ENCODE data around the gene NDUFA8. TPM values are rescaled to one million over a fixed set of nuclear protein-coding genes. Genes with fewer than 3 reads are reported as not detected.

NDUFA8 gene
- total and polyA plus RNA-seq, 2 experiments from 2014 or later = 36.6 to 144 TPM

DNA sequence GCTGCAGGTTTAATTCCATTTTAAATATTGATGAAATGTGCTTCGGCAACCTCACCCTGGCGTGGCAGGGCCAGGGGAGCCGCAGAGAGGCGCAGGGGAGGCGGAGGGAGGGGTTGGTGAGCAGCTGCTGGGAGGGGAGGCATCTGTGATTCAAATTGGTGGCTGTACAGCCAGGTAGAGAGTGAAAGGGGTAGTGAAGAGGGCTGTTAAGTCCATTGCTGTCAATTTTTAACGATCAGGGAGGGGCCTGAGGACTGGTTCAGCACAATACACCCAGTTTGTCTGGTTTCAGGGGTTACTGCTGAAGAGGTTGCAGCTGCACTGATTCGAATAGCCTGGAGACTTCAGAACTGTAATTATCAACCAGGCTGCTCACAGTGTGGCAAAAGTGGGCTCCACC is 37.8 kb upstream of the NDUFA8 start:
- Histone ChIP-seq H3K4me3 (no peak overlapping the region), H3K79me2 (replicated peaks; ENCODE audit: insufficient read depth) (no peaks in the 10 kb centered on the region), H3K36me3 (ENCODE audit: insufficient read depth) (no peaks in the 10 kb centered on the region), H3K27ac (ENCODE audit: low read depth) (no peak overlapping the region), H3K4me2 (no peak overlapping the region), H4K20me1 (replicated peaks; ENCODE audit: insufficient read depth) (no peaks in the 10 kb centered on the region), H2AFZ (no peak overlapping the region), H3K9me2 (ENCODE audit: insufficient read depth) (no peaks in the 10 kb centered on the region), H3F3A (replicated peaks; ENCODE audit: low read depth) (no peaks in the 10 kb centered on the region), H3K4me1 (ENCODE audit: insufficient read depth) (peaks cover 4% of the 10 kb centered on the region; the same call in 1 of the 2 replicates), H3K27me3 (ENCODE audit: insufficient read depth) (no peaks in the 10 kb centered on the region)
- DNase-seq (ENCODE audit: low spot score) = peak; percentile 8
- Mint-ChIP-seq H3K36me3 (ENCODE audit: low read depth) (no peaks in the 10 kb centered on the region), H3K4me1 (peaks cover 12% of the 10 kb centered on the region), H3K27ac (no peak overlapping the region), H3K27me3 (ENCODE audit: insufficient read depth, low read depth, poor library complexity) (peaks cover 4% of the 10 kb centered on the region), H3K9me3 (no peaks in the 10 kb centered on the region; the same call in 2 of the 3 replicates), H3K4me3 (no peak overlapping the region)
- no peak for TF ChIP-seq ZNF462 (CRISPR knock-in tag; IDR thresholded peaks at IDR 0.05)
- ATAC-seq = peak; percentile 47

GRCh38 chr9:122195875-122196274 is 36.3 kb upstream of the NDUFA8 start:
- Mint-ChIP-seq H3K9me3 (no peaks in the 10 kb centered on the region; the same call in 2 of the 3 replicates), H3K4me3 (no peak overlapping the region), H3K4me1 (peaks cover 25% of the 10 kb centered on the region), H3K27ac (no peak overlapping the region), H3K27me3 (ENCODE audit: insufficient read depth, low read depth, poor library complexity) (peaks cover 7% of the 10 kb centered on the region), H3K36me3 (ENCODE audit: low read depth) (no peaks in the 10 kb centered on the region; the same call in 2 of the 3 replicates)
- Histone ChIP-seq H4K20me1 (replicated peaks; ENCODE audit: insufficient read depth) (no peaks in the 10 kb centered on the region), H3K79me2 (replicated peaks; ENCODE audit: insufficient read depth) (no peaks in the 10 kb centered on the region), H3K36me3 (ENCODE audit: insufficient read depth) (no peaks in the 10 kb centered on the region), H3K4me2 (no peak overlapping the region), H2AFZ (no peak overlapping the region), H3K9me2 (ENCODE audit: insufficient read depth) (no peaks in the 10 kb centered on the region), H3K27ac (ENCODE audit: low read depth) (no peak overlapping the region), H3K4me1 (ENCODE audit: insufficient read depth) (peaks cover 4% of the 10 kb centered on the region; the same call in 1 of the 2 replicates), H3K4me3 (no peak overlapping the region), H3K27me3 (ENCODE audit: insufficient read depth) (no peaks in the 10 kb centered on the region), H3F3A (replicated peaks; ENCODE audit: low read depth) (no peaks in the 10 kb centered on the region)
- ATAC-seq = no peak
- DNase-seq (ENCODE audit: low spot score) = no peak
- TF ChIP-seq STAT1 (IDR thresholded peaks at IDR 0.05; ENCODE audit: unreplicated experiment) = no peak
- TF ChIP-seq ZNF462 (CRISPR knock-in tag; IDR thresholded peaks at IDR 0.05) = no peak
- TF ChIP-seq, protein P1, sequence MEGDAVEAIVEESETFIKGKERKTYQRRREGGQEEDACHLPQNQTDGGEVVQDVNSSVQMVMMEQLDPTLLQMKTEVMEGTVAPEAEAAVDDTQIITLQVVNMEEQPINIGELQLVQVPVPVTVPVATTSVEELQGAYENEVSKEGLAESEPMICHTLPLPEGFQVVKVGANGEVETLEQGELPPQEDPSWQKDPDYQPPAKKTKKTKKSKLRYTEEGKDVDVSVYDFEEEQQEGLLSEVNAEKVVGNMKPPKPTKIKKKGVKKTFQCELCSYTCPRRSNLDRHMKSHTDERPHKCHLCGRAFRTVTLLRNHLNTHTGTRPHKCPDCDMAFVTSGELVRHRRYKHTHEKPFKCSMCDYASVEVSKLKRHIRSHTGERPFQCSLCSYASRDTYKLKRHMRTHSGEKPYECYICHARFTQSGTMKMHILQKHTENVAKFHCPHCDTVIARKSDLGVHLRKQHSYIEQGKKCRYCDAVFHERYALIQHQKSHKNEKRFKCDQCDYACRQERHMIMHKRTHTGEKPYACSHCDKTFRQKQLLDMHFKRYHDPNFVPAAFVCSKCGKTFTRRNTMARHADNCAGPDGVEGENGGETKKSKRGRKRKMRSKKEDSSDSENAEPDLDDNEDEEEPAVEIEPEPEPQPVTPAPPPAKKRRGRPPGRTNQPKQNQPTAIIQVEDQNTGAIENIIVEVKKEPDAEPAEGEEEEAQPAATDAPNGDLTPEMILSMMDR (conservative IDR thresholded peaks at IDR 0.05; ENCODE audit: low read depth in 2 of 2) = no peak
- no peak for TF ChIP-seq CREB1 (CRISPR knock-in tag; IDR thresholded peaks at IDR 0.05; ENCODE audit: low read depth)

Data from GM23338 (cell line).